Measurements from ENCODE around the gene JAG2. TPM values are rescaled to one million over a fixed set of nuclear protein-coding genes. Genes with fewer than 3 reads are reported as not detected.

The JAG2 gene
- total and polyA plus RNA-seq, 2 of the 13 experiments (the other 11 are each of a cell fraction or from before 2014, with no cell fraction given), result 0.04 to 0.16 TPM

GRCh38 chr14:105184461-105184860 lies 15.9 kb upstream of the JAG2 start:
- DNase-seq (ENCODE audit: low spot score) (no peak), ATAC-seq (no peak), FAIRE-seq (no peak)
- Histone ChIP-seq H3K9me3 (ENCODE audit: low read length) (peaks cover 6% of the 10 kb centered on the region; the same call in 1 of the 2 replicates), H3K36me3 (replicated peaks in 1 of 2; ENCODE audit: control insufficient read depth in 1 of 2, insufficient read depth in 2 of 2, low read length in 2 of 2) (no peaks in the 10 kb centered on the region), H3K79me2 (ENCODE audit: insufficient read depth, low read length) (no peaks in the 10 kb centered on the region), H3K27ac (ENCODE audit: extremely low read length, insufficient read depth, low read length) (no peak overlapping the region), H2AFZ (ENCODE audit: low read length) (no peak overlapping the region), H3K27me3 (ENCODE audit: control insufficient read depth in 1 of 2, insufficient read depth in 2 of 2, low read length in 2 of 2) (peaks cover 8 to 42% of the 10 kb centered on the region in 2 experiments), H3K9ac (ENCODE audit: insufficient read depth, low read depth, low read length) (no peak overlapping the region), H3K4me3 (replicated peaks in 1 of 3; ENCODE audit: insufficient read depth in 1 of 3, low read depth in 2 of 3, low read length in 3 of 3) (no peak overlapping the region), H3K4me2 (ENCODE audit: low read depth, low read length) (no peak overlapping the region), H3K4me1 (ENCODE audit: insufficient read depth, low read length) (peaks cover 19% of the 10 kb centered on the region; the same call in 1 of the 2 replicates), H4K20me1 (ENCODE audit: insufficient read depth, low read length) (no peaks in the 10 kb centered on the region)
- intact Hi-C loops (cut with micrococcal nuclease; ENCODE audit: unreplicated experiment), result no loop called here
- in situ Hi-C loops (cut with HindIII; ENCODE audit: extremely low pct_ligation_motif_present, low pct_unique_long_range_greater_than_20kb), result no loop called here
- 8% methylated on average over 5 of the region's 9 CpGs for WGBS (ENCODE audit: low lambda C conversion rate)
- ChIA-PET POLR2A (no interaction called here), CTCF (ENCODE audit: low intra/inter-chr PET ratio, low total read pairs) (no interaction called here)
- BruUV-seq (replicated peaks), result no TSS peak
- TF ChIP-seq FOXA3 (CRISPR knock-in tag; IDR thresholded peaks at IDR 0.05), result no peak

GRCh38 chr14:105182296-105183020 lies 13.9 kb upstream of the JAG2 start:
- no peak for FAIRE-seq
- H3K27me3 ChIP-seq (ENCODE audit: control insufficient read depth in 1 of 2, insufficient read depth in 2 of 2, low read length in 2 of 2), result peaks cover 10 to 62% of the 10 kb centered on the region in 2 experiments
- H4K20me1 ChIP-seq (ENCODE audit: insufficient read depth, low read length), result 0 out of 2 replicates have a peak, but pooled peaks cover 3% of the 10 kb centered on the region
- H3K9ac ChIP-seq (ENCODE audit: insufficient read depth, low read depth, low read length), result no peak overlapping the region
- ChIA-PET POLR2A (no interaction called here), CTCF (ENCODE audit: low intra/inter-chr PET ratio, low total read pairs) (no interaction called here)
- no peak overlapping the region for H3K27ac ChIP-seq (ENCODE audit: extremely low read length, insufficient read depth, low read length)
- H3K4me3 ChIP-seq (replicated peaks in 1 of 3; ENCODE audit: insufficient read depth in 1 of 3, low read depth in 2 of 3, low read length in 3 of 3), result peak overlapping the region in 1 of 3 experiments; percentile 3; a peak in 1 of 6 replicates
- no peaks in the 10 kb centered on the region for H3K9me3 ChIP-seq (ENCODE audit: low read length)
- BruUV-seq (replicated peaks), result no TSS peak
- 50% methylated on average over 2 of the region's 25 CpGs for WGBS (ENCODE audit: low lambda C conversion rate)
- H2AFZ ChIP-seq (ENCODE audit: low read length), result no peak overlapping the region
- no peak for DNase-seq (ENCODE audit: low spot score)
- intact Hi-C loops (cut with micrococcal nuclease; ENCODE audit: unreplicated experiment), result no loop called here
- no peaks in the 10 kb centered on the region for H3K36me3 ChIP-seq (replicated peaks in 1 of 2; ENCODE audit: control insufficient read depth in 1 of 2, insufficient read depth in 2 of 2, low read length in 2 of 2)
- peaks cover 19% of the 10 kb centered on the region; the same call in 1 of the 2 replicates for H3K4me1 ChIP-seq (ENCODE audit: insufficient read depth, low read length)
- H3K4me2 ChIP-seq (ENCODE audit: low read depth, low read length), result no peak overlapping the region
- TF ChIP-seq RBAK (CRISPR knock-in tag; IDR thresholded peaks at IDR 0.05) (peak; percentile 13), ZNF75D (CRISPR knock-in tag; IDR thresholded peaks at IDR 0.05; ENCODE audit: borderline replicate concordance) (no peak), GABPB1 (CRISPR knock-in tag; IDR thresholded peaks at IDR 0.05) (0 out of 2 replicates have a peak, but pooled peaks have one; percentile 18), UBTF (CRISPR knock-in tag; IDR thresholded peaks at IDR 0.05) (0 out of 2 replicates have a peak, but pooled peaks have one; percentile 25), ZFP91 (CRISPR knock-in tag; IDR thresholded peaks at IDR 0.05; ENCODE audit: borderline replicate concordance) (peak; percentile 43; the same call in 1 of the 2 replicates)
- in situ Hi-C loops (cut with HindIII; ENCODE audit: extremely low pct_ligation_motif_present, low pct_unique_long_range_greater_than_20kb), result no loop called here
- H3K79me2 ChIP-seq (ENCODE audit: insufficient read depth, low read length), result no peaks in the 10 kb centered on the region
- ATAC-seq, result peak; percentile 16; the same call in 2 of the 3 replicates
